GM13976 (cell line): ENCODE measurements around the gene RIPOR2.
"Not testable (repeated sequence)": the region's sequence is repeated elsewhere in the genome, so short reads cannot be mapped to it uniquely, and the experiment has no call there.

Experiments used
- DNase-seq: peaks from one replicate; pipeline ENCODE4 v3.0.0; 2012; ENCODE audit warnings: low spot score
- CTCF ChIP-seq: IDR thresholded peaks from 2 replicates; pipeline ENCODE4 v1.5.1; 2012; ENCODE audit warnings: borderline replicate concordance, mild to moderate bottlenecking; ENCODE audit not compliant: insufficient read depth; ENCODE audit errors: extremely low read depth, missing control alignments, control extremely low read depth
- in situ Hi-C: fragments of 300-500 bp; cut with MboI; formaldehyde crosslinking; loops from one replicate; pipeline ENCODE4 v1.12.0; 2022; ENCODE audit warnings: low sequenced_read_pairs, mixed read lengths, inconsistent platforms; ENCODE audit not compliant: unreplicated experiment

Gene RIPOR2

GRCh38 chr6:24760210-24760609 is 175.6 kb downstream of the RIPOR2 start:
- no peak for DNase-seq
- no peak for TF ChIP-seq CTCF
- in situ Hi-C loops = loop anchor here (10.0 kb wide), 1 partner anchor 175 kb away; no protein-coding TSS in a partner anchor

GRCh38 chr6:24759718-24760117 is 176.0 kb downstream of the RIPOR2 start:
- TF ChIP-seq CTCF = no peak
- DNase-seq = no peak
- in situ Hi-C loops = loop anchor here (10.0 kb wide), 1 partner anchor 175 kb away; no protein-coding TSS in a partner anchor

GRCh38 chr6:24757611-24758010 is 178.1 kb downstream of the RIPOR2 start:
- in situ Hi-C loops = no loop called here
- TF ChIP-seq CTCF = no peak
- DNase-seq = no peak

- no peak for TF ChIP-seq CTCF
- no peak for DNase-seq
- in situ Hi-C loops = no loop called here
Measured at GRCh38 chr6:24755279-24755678, 180.5 kb downstream of the RIPOR2 start.

GRCh38 chr6:24754378-24754777 is 181.4 kb downstream of the RIPOR2 start:
- DNase-seq, in situ Hi-C loops: not testable (repeated sequence)
